ENCODE measurements around the gene NTMT2. TPM values are rescaled to one million over a fixed set of nuclear protein-coding genes. Genes with fewer than 3 reads are reported as not detected.
A peak's percentile ranks its signal among the peaks of the same experiment; 100 is the strongest.

Gene NTMT2
- total RNA-seq, 2 donors from 2014 or later: not detected

- no peak for ATAC-seq (replicated peaks)
- H3K4me1 Mint-ChIP-seq: peaks cover 5% of the 10 kb centered on the region
- H3K27me3 Mint-ChIP-seq: peaks cover 43% of the 10 kb centered on the region
- no peak overlapping the region for H3K4me3 Mint-ChIP-seq
- no peaks in the 10 kb centered on the region for H3K36me3 Mint-ChIP-seq (ENCODE audit: low read depth)
- H3K9me3 Mint-ChIP-seq: peaks cover 6% of the 10 kb centered on the region
- no peak overlapping the region for H3K27ac Mint-ChIP-seq
These were observed 63.4 kb downstream of the NTMT2 start for GRCh38 chr1:170209125-170209524.

GRCh38 chr1:170210142-170210541 lies 64.4 kb downstream of the NTMT2 start:
- H3K4me1 Mint-ChIP-seq: peaks cover 5% of the 10 kb centered on the region
- H3K4me3 Mint-ChIP-seq: no peak overlapping the region
- peaks cover 6% of the 10 kb centered on the region for H3K9me3 Mint-ChIP-seq
- H3K27me3 Mint-ChIP-seq: peaks cover 44% of the 10 kb centered on the region
- no peak for ATAC-seq (replicated peaks)
- no peaks in the 10 kb centered on the region for H3K36me3 Mint-ChIP-seq (ENCODE audit: low read depth)
- H3K27ac Mint-ChIP-seq: no peak overlapping the region

- no peak for ATAC-seq (replicated peaks)
- no peak overlapping the region for H3K4me3 Mint-ChIP-seq
- peaks cover 45% of the 10 kb centered on the region for H3K27me3 Mint-ChIP-seq
- H3K27ac Mint-ChIP-seq: no peak overlapping the region
- H3K36me3 Mint-ChIP-seq (ENCODE audit: low read depth): no peaks in the 10 kb centered on the region
- no peaks in the 10 kb centered on the region for H3K9me3 Mint-ChIP-seq
- H3K4me1 Mint-ChIP-seq: no peaks in the 10 kb centered on the region
These were observed 67.8 kb downstream of the NTMT2 start for GRCh38 chr1:170213596-170213995.

GRCh38 chr1:170214117-170215032 lies 68.6 kb downstream of the NTMT2 start:
- ATAC-seq (replicated peaks): peak; percentile 11
- H3K4me3 Mint-ChIP-seq: no peak overlapping the region

GRCh38 chr1:170215072-170215885 lies 69.5 kb downstream of the NTMT2 start:
- ATAC-seq (replicated peaks): no peak
- Mint-ChIP-seq H3K4me3 (no peak overlapping the region), H3K9me3 (no peaks in the 10 kb centered on the region)

More at GRCh38 chr1:170214117-170215032, 68.6 kb downstream of the NTMT2 start:
- H3K36me3 Mint-ChIP-seq (ENCODE audit: low read depth): no peaks in the 10 kb centered on the region
- H3K27me3 Mint-ChIP-seq: peaks cover 47% of the 10 kb centered on the region
- no peaks in the 10 kb centered on the region for H3K4me1 Mint-ChIP-seq
- H3K27ac Mint-ChIP-seq: no peak overlapping the region
- no peaks in the 10 kb centered on the region for H3K9me3 Mint-ChIP-seq

GRCh38 chr1:170217517-170218256 lies 71.9 kb downstream of the NTMT2 start:
- Mint-ChIP-seq H3K27ac (no peak overlapping the region), H3K4me1 (no peaks in the 10 kb centered on the region), H3K27me3 (peaks cover 42% of the 10 kb centered on the region), H3K4me3 (no peak overlapping the region), H3K9me3 (no peaks in the 10 kb centered on the region), H3K36me3 (ENCODE audit: low read depth) (no peaks in the 10 kb centered on the region)
- no peak for ATAC-seq (replicated peaks)

More at GRCh38 chr1:170215072-170215885, 69.5 kb downstream of the NTMT2 start:
- Mint-ChIP-seq H3K36me3 (ENCODE audit: low read depth) (no peaks in the 10 kb centered on the region), H3K27me3 (peaks cover 42% of the 10 kb centered on the region), H3K27ac (no peak overlapping the region), H3K4me1 (no peaks in the 10 kb centered on the region)

GRCh38 chr1:170218257-170218650 lies 72.5 kb downstream of the NTMT2 start:
- H3K9me3 Mint-ChIP-seq: no peaks in the 10 kb centered on the region
- no peak for ATAC-seq (replicated peaks)
- no peak overlapping the region for H3K27ac Mint-ChIP-seq
- peaks cover 42% of the 10 kb centered on the region for H3K27me3 Mint-ChIP-seq
- no peaks in the 10 kb centered on the region for H3K36me3 Mint-ChIP-seq (ENCODE audit: low read depth)
- H3K4me3 Mint-ChIP-seq: no peak overlapping the region
- no peaks in the 10 kb centered on the region for H3K4me1 Mint-ChIP-seq

Other genes with a start within 250 kb of the NTMT2 start
- gene KIFAP3, start 71.3 kb upstream of the NTMT2 start, total RNA-seq: 10 to 100 TPM; 26.4 to 32.6 TPM

All from activated T-helper 17 cell treated with anti-CD3 and anti-CD28 coated beads, Interleukin-2, amount 50 U/mL, for 72 hours (primary cell).